Medulla oblongata (tissue), 1 donor: ENCODE measurements around the gene PLA2G15.
A peak's percentile ranks its signal among the peaks of the same experiment; 100 is the strongest.
"Not testable (repeated sequence)": the region's sequence is repeated elsewhere in the genome, so short reads cannot be mapped to it uniquely, and the experiment has no call there.

Experiments
- DNase-seq: peaks from one replicate; pipeline ENCODE4 v3.0.0-alpha.2; 2015; ENCODE audit errors: extremely low spot score

PLA2G15 gene

DNA sequence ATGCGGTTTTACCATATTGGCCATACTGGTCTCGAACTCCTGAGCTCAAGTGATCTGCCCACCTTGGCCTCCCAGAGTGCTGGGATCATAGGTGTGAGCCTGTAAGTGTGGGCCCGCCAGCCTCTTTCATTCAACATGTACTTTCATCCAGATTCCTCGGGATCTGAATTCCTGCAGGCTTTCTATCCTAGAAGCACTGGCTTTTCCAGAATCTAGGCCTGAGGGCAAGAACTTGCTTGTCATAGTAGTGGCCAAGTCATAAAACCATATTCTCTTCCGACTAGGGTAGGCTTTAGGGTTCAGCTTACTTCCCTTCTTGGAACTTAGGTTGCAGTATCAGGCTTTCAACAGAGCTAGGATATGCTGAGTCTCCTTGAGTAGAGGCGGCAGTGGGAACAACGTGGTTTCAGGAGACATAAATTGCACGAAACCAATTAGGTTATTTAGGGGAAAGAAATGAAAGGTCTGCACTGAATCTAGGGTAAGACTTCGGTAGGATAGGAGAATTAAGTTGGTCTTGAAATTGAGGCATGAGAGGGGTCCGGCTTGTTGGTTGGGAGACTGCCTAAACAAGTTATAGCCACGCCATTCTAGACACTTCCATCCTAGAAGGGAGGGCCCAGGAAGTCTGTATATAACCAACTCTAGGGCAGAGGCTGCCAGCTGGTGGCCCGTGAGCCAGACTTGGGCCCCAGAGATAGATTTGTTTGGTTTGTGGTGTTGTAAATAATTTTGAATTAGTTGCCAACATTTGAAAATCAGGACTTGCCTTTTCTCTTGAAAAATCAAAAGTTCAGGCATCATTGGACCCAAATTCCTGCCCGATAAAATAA is 34.8 kb downstream of the PLA2G15 start:
- no peak for DNase-seq

- DNase-seq, result no peak
Observed at GRCh38 chr16:68281368-68282063, 36.3 kb downstream of the PLA2G15 start.

DNA sequence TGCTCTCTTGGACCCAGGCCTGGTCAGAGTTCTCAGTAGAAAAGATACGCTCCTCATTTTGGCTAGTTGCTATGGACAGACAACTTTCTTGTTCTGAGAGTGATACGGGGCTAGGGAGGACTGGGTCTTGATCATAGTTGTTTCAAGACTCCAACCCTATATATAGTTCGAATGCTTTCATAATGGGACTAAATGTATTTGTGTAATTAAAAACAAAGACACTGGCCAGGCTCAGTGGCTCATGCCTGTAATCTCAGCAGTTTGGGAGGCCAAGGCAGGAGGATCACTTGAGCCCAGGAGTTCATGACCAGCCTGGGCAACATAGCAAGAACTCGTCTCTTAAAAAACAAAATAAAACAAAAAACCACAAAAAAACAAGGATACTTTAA is 36.9 kb downstream of the PLA2G15 start:
- DNase-seq, result no peak

DNA sequence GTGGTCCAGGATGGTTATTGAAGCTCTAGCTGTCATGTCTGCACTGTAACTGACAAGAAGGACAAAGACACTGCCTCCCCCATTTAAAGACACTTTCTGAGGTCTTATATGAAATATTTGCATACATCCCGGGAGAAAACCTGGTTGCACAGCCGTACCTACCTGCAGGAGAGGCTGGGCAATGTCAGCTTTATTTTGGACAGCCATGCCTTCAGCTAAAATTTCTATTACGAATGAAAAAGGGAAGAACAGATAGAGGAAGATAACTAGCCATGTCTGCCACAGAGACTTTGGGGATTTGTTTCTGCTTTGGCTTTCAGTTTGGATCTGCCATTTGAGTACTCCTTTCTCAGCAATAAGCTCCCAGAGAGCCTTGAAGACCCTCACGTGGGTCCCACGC is 38.2 kb downstream of the PLA2G15 start:
- DNase-seq, result peak; percentile 27

- no peak for DNase-seq
Observed at GRCh38 chr16:68283801-68284598, 38.8 kb downstream of the PLA2G15 start.

DNA sequence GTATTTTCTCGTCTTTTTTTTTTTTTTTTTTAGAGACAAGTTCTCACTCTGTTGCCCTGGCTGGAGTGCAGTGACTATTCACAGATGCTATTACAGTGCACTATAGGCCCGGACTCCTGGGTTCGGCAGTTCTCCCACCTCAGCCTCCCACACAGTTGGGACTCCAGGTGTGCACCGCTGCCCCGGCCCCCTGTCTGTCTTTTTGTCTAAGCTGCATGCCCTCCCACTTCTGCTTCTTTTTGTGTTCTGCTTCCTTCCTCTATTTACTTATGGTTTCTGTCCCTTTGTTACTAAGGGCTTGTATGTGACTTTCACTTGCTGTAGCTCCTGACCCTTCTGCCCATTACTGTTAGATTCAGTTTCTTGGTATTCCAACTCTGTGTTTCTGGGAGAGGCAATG is 39.7 kb downstream of the PLA2G15 start:
- DNase-seq, result peak; percentile 52

DNA sequence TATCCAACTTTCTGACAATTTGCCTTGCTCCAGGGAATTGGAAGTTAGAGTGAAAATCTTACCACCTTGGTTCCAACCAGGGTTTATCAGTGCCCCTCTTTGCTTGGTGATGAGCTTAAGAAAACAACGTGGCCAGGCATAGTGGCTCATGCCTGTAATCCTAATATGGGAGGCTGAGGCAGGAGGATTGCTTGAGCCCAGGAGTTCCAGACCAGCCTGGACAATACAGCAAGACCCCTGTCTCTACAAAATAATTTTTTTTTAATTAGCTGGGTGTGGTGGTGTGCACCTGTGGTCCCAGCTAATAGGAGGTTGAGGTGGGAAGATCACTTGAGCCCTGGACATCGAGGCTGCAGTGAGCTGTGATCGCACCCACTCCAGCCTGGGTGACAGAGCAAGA is 40.5 kb downstream of the PLA2G15 start:
- DNase-seq, result no peak

DNA sequence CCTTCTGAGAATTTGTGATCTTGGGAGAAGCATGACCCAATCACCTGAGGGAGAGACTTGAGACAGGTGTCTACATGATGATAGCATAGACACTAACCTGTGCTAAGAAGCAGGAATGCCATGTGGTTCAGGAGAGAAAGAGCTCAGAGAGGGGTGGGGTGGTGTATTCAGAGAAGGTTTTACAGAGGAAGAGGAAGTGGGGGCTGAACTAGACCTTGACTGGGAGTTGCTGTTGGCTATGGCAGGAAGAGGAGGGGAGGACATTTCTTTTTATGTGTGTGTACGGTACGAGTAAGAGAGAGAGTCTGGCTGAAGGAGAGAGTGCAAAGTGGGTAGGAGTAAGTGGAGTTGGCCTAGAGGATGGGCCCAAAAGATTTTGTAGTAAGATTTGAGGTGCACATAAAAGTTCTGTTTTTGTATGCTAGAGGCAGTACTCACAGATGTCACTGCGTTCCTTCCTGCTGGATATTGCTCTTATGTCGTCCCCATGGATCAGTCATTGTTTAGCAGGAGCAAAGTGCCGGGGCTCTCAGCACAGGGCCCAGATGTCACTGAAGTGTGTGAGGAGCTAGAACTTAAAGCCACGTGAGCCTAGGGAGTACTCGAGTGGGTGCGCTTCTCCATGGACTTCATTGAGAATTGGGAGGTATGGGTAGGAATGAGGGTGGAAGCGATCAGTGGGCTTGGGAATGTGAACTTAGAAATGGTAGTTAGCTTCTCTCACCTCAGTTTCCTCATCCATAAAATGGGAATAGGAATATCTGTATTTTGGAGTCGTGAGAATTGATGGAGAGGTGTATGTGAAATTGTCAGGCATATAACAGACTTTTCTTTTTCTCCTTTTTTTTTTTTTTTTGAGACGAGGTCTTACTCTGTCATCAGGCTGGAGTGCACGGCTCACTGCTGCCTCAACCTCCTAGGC is 41.2 kb downstream of the PLA2G15 start:
- DNase-seq, result peak; percentile 36

DNA sequence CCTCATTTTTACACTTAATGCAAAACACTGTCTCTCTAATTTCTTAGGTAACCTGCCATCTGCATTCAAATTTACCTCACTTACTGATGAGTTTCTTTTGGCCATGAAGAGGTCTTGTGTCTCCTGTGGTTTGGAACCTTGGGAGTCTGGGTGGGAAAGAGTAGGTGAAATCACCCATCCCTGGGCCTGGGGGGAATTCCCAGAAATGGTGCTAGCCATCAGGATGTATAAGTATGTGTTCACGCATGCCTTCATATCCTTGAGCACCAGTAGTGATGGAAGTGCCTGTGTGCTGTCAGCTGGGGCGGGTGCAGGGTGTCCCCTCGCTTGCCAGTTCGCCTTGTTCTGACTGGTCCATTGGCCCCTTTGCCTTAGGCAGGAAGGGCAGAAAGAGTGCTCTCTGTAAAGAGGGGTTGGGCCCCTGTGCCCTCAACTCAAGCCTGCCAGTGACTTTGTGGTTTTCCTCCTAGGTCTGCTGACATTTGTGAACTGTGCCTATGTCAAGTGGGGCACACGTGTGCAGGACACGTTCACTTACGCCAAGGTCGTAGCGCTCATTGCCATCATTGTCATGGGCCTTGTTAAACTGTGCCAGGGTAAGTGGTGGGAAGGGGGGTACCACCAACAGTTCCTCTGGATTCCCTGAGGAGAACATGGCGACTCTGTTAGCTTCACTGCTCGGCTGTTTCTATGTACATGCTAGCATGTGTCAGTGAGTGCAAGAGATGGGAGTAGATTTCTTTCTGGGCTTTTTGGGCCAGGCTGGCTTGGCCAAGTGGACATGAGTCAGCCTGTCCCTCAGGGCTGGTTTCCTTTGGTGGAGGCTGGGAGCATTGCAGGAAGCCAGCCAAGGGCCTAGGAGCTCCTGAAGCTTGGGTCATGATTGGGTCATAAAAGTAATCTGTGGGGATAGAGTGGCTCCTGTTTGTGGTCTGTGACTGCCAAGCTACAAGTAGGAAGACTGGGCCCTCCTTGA is 42.4 kb downstream of the PLA2G15 start:
- DNase-seq, result no peak

- DNase-seq, result no peak
Observed at GRCh38 chr16:68288252-68288650, 43.1 kb downstream of the PLA2G15 start.

DNA sequence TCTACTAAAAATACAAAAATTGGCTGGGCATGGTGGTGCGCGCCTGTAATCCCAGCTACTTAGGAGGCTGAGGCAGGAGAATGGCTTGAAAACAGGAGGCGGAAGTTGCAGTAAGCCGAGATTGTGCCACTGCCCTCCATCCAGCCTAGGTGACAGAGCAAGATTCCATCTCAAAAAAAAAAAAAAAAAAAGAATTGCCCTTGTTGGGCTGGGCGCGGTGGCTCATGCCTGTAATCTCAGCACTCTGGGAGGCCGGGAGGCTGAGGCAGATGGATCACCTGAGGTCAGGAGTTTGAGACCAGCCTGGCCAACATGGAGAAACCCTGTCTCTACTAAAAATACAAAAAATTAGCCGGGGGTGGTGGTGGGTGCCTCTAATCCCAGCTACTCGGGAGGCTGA is 43.6 kb downstream of the PLA2G15 start:
- DNase-seq, result not testable (repeated sequence)

DNA sequence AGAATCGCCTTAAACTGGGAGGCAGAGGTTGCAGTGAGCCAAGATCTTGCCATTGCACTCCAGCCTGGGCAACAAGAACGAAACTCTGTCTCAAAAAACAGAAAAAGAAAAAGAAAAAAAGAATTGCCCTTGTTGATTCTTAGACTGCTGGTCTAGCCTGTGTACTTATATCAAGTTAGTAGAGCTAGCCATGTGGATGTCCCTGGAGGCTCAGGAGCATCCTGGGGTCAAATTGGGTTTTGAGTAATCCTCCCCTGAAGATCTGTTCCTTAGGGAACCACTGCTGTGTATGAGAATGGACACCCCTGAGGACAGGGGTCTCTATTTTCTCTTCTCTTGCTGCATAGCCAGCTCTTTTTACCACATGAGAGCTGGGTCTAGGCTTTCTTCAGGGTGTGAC is 44.0 kb downstream of the PLA2G15 start:
- DNase-seq, result no peak

DNA sequence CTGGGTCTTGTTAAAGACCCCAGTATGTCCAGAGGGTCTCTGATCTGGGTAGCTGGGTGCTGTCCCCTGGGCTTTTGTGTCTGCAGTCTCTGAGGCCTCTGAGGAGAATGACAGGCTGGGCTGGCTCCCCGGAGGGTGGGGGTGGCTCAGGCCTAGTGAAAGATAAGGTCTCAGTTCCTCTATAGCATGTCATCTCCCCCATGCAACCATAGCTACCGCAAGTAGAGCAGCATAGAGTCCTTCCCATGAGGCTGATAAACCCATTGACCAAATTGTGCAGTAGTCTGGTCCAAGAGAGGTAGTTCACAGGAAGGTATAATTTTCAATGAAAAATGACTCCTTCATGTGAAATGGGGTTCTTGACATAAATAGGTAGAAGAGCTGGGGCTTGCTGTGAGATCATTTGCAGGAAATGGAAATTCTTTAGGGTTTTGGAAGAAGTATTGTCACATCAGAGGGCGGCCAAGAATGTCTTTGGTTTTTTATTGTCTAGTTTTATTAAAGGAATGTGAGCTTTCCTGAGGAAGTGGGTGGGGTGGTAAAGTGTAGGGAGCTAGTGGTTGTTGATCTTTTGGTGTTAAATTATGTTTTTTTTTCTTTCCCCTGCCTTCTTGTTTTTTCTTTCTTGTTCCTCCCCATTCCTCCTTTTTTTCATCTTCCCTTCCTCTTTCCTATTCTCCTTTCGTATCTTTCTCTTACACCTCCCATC is 44.6 kb downstream of the PLA2G15 start:
- peak; percentile 30 for DNase-seq

DNA sequence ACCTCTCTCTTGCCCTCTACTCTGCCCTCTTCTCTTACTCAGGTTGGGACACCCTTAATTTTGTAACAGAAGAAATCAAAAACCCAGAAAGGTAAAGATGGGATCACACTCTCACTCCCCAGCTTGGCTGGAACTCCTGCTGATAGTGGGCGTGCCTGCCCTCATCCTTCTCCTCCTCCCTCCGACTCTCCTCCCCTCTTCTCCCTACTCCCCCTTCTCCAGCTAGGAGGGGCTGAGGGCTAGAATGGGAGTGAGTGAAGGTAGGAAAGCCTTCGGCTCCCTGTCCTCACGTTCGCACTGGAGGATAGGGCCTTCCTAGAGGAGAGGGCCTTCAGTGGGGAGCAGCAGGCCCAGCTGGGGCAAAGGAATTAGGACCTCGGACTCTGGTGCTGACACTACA is 45.3 kb downstream of the PLA2G15 start:
- DNase-seq, result no peak

- no peak for DNase-seq
Observed at GRCh38 chr16:68291227-68291626, 46.1 kb downstream of the PLA2G15 start.

GRCh38 chr16:68292425-68292824 is 47.3 kb downstream of the PLA2G15 start:
- DNase-seq, result no peak

DNA sequence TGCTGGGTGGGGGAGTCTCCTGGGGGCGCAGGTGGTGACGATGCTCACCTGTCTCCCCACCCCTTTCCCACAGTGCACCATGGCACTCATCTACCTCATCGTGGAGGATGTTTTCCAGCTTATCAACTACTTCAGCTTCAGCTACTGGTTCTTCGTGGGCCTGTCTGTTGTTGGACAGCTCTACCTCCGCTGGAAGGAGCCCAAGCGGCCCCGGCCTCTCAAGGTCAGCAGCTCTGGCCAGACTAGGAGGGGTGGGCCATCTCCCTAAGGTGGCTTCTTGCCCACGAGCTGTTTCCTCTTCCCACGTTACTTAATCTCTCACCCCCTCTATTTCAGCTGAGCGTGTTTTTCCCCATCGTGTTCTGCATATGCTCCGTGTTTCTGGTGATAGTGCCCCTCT is 51.1 kb downstream of the PLA2G15 start:
- no peak for DNase-seq

- DNase-seq, result peak; percentile 28
Observed at GRCh38 chr16:68296693-68297092, 51.5 kb downstream of the PLA2G15 start.

- no peak for DNase-seq
Observed at GRCh38 chr16:68297908-68298307, 52.7 kb downstream of the PLA2G15 start.

DNA sequence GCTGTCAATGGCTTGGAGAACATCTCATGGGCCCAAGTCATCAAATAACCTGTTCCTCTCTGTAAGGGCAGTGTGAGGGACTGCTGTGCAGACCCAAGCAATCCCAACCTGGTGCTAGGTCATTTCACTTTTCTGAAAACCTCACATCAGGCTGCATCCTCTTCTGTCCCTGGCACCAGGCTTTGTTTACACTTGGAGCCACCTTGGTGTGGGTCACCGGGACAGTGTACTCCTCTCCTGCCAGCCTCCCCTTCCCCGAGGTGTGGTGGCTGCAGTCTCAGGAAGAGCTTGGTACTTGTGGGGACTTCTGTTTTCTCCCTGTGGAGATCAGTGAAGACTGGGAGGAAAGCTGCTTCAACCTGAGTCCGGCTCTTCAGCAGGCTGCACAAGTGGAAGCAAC is 53.1 kb downstream of the PLA2G15 start:
- no peak for DNase-seq
